ENCODE data around the gene MMP14. TPM values are rescaled to one million over a fixed set of nuclear protein-coding genes. Genes with fewer than 3 reads are reported as not detected.

The MMP14 gene
- polyA plus RNA-seq, 3 donors, result 0.14 to 4.6 (median 0.44) TPM

DNA sequence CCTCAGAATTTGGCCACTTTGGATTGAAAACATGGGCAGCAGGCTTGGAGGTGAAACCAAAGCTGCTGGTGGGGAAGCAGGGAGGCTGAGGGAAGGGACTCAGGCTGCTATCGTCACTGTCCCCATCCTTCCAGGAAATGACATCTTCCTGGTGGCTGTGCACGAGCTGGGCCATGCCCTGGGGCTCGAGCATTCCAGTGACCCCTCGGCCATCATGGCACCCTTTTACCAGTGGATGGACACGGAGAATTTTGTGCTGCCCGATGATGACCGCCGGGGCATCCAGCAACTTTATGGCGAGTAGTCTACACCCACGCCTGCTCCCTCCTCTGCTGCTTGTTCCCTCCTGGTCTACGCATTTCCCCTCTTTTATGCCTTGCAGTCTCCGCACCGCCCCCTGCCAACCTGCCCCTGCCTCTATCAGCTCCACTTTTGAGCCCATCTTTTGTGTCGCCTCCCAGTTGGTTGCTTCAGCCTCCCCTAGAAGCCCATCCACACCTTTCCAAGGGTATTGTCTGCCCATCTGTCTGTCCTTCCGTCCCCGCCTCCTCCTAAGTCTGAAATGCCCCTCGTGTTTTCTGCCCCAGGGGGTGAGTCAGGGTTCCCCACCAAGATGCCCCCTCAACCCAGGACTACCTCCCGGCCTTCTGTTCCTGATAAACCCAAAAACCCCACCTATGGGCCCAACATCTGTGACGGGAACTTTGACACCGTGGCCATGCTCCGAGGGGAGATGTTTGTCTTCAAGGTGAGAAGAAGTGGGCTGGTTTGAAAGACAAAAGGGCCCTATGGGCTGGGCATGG lies 6.9 kb downstream of the MMP14 start:
- intact Hi-C loops (cut with micrococcal nuclease), result no loop called here
- Mint-ChIP-seq H3K4me3 (no peak overlapping the region), H3K4me1 (peaks cover 31% of the 10 kb centered on the region), H3K36me3 (peaks cover 9 to 11% of the 10 kb centered on the region in 2 donors), H3K9me3 (peaks cover 0 to 9% (median 5%) of the 10 kb centered on the region in 7 donors), H3K27me3 (ENCODE audit: low read depth in 3 of 3) (peaks cover 8 to 27% (median 11%) of the 10 kb centered on the region in 3 donors), H3K27ac (no peak overlapping the region)
- Histone ChIP-seq H4K20me1 (ENCODE audit: insufficient read depth, low read length) (no peaks in the 10 kb centered on the region), H3K9ac (ENCODE audit: insufficient read depth, low read length, poor library complexity, severe bottlenecking) (no peak overlapping the region), H2AFZ (ENCODE audit: insufficient read depth, low read depth, low read length, poor library complexity, severe bottlenecking) (no peak overlapping the region), H3K4me3 (replicated peaks in 1 of 3; ENCODE audit: low read depth in 2 of 3, low read length in 3 of 3) (no peak overlapping the region), H3K4me2 (replicated peaks; ENCODE audit: extremely low read depth, low read length, poor library complexity, severe bottlenecking) (no peak overlapping the region), H3K79me2 (ENCODE audit: insufficient read depth, low read length) (no peaks in the 10 kb centered on the region), H3K9me3 (replicated peaks in 1 of 2; ENCODE audit: control insufficient read depth in 1 of 2, insufficient read depth in 1 of 2, low read length in 2 of 2) (peaks cover 0 to 3% of the 10 kb centered on the region in 2 donors), H3K36me3 (replicated peaks in 1 of 2; ENCODE audit: control insufficient read depth in 1 of 2, insufficient read depth in 2 of 2, low read length in 2 of 2) (no peaks in the 10 kb centered on the region), H3K27me3 (ENCODE audit: control insufficient read depth in 2 of 2, insufficient read depth in 2 of 2, low read length in 2 of 2) (peaks cover 0 to 1% of the 10 kb centered on the region in 2 donors), H3K27ac (ENCODE audit: low read depth in 1 of 2, low read length in 2 of 2) (no peak overlapping the region), H3K4me1 (ENCODE audit: control insufficient read depth in 1 of 2, insufficient read depth in 2 of 2, low read length in 2 of 2) (peaks cover 15 to 28% of the 10 kb centered on the region in 2 donors)
- DNase-seq, result no peak
- WGBS (ENCODE audit: insufficient coverage), result 86% methylated on average over 19 of the region's 21 CpGs
- TF ChIP-seq, protein P1, sequence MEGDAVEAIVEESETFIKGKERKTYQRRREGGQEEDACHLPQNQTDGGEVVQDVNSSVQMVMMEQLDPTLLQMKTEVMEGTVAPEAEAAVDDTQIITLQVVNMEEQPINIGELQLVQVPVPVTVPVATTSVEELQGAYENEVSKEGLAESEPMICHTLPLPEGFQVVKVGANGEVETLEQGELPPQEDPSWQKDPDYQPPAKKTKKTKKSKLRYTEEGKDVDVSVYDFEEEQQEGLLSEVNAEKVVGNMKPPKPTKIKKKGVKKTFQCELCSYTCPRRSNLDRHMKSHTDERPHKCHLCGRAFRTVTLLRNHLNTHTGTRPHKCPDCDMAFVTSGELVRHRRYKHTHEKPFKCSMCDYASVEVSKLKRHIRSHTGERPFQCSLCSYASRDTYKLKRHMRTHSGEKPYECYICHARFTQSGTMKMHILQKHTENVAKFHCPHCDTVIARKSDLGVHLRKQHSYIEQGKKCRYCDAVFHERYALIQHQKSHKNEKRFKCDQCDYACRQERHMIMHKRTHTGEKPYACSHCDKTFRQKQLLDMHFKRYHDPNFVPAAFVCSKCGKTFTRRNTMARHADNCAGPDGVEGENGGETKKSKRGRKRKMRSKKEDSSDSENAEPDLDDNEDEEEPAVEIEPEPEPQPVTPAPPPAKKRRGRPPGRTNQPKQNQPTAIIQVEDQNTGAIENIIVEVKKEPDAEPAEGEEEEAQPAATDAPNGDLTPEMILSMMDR (IDR thresholded peaks at IDR 0.05), result no peak

GRCh38 chr14:22844221-22845102 lies 8.1 kb downstream of the MMP14 start:
- Mint-ChIP-seq H3K36me3 (peaks cover 8 to 11% of the 10 kb centered on the region in 2 donors), H3K9me3 (peaks cover 0 to 9% (median 5%) of the 10 kb centered on the region in 7 donors), H3K27ac (no peak overlapping the region), H3K27me3 (ENCODE audit: low read depth in 3 of 3) (peaks cover 5 to 35% (median 13%) of the 10 kb centered on the region in 3 donors), H3K4me1 (peaks cover 24% of the 10 kb centered on the region), H3K4me3 (no peak overlapping the region)
- Histone ChIP-seq H2AFZ (ENCODE audit: insufficient read depth, low read depth, low read length, poor library complexity, severe bottlenecking) (no peak overlapping the region), H3K4me1 (ENCODE audit: control insufficient read depth in 1 of 2, insufficient read depth in 2 of 2, low read length in 2 of 2) (peaks cover 15 to 22% of the 10 kb centered on the region in 2 donors), H3K36me3 (replicated peaks in 1 of 2; ENCODE audit: control insufficient read depth in 1 of 2, insufficient read depth in 2 of 2, low read length in 2 of 2) (no peaks in the 10 kb centered on the region), H4K20me1 (ENCODE audit: insufficient read depth, low read length) (no peaks in the 10 kb centered on the region), H3K27me3 (ENCODE audit: control insufficient read depth in 2 of 2, insufficient read depth in 2 of 2, low read length in 2 of 2) (peaks cover 0 to 5% of the 10 kb centered on the region in 2 donors), H3K9me3 (replicated peaks in 1 of 2; ENCODE audit: control insufficient read depth in 1 of 2, insufficient read depth in 1 of 2, low read length in 2 of 2) (peaks cover 0 to 3% of the 10 kb centered on the region in 2 donors), H3K9ac (ENCODE audit: insufficient read depth, low read length, poor library complexity, severe bottlenecking) (no peak overlapping the region), H3K27ac (ENCODE audit: low read depth in 1 of 2, low read length in 2 of 2) (no peak overlapping the region), H3K4me2 (replicated peaks; ENCODE audit: extremely low read depth, low read length, poor library complexity, severe bottlenecking) (no peak overlapping the region), H3K79me2 (ENCODE audit: insufficient read depth, low read length) (no peaks in the 10 kb centered on the region), H3K4me3 (replicated peaks in 1 of 3; ENCODE audit: low read depth in 2 of 3, low read length in 3 of 3) (no peak overlapping the region)
- no peak for DNase-seq
- intact Hi-C loops (cut with micrococcal nuclease), result no loop called here
- TF ChIP-seq, protein P1 (IDR thresholded peaks at IDR 0.05), result no peak
- 98% methylated on average over 14 of the region's 22 CpGs for WGBS (ENCODE audit: insufficient coverage)

Measured in CD14-positive monocyte (primary cell).